ENCODE data around the gene NKPD1.

GRCh38 chr19:45195764-45196163 is 35.0 kb upstream of the NKPD1 start:
- TF ChIP-seq CTCF (IDR thresholded peaks at IDR 0.05) (no peak), POLR2A (IDR thresholded peaks at IDR 0.05) (no peak), POLR2AphosphoS5 (IDR thresholded peaks at IDR 0.05) (no peak)

Measured in breast epithelium (tissue), 3 donors.